Measurements from ENCODE around the gene PLXNB3. TPM values are rescaled to one million over a fixed set of nuclear protein-coding genes. Genes with fewer than 3 reads are reported as not detected.

Gene PLXNB3
- total RNA-seq, 1 experiment from 2014 or later: 5.0 TPM

DNA sequence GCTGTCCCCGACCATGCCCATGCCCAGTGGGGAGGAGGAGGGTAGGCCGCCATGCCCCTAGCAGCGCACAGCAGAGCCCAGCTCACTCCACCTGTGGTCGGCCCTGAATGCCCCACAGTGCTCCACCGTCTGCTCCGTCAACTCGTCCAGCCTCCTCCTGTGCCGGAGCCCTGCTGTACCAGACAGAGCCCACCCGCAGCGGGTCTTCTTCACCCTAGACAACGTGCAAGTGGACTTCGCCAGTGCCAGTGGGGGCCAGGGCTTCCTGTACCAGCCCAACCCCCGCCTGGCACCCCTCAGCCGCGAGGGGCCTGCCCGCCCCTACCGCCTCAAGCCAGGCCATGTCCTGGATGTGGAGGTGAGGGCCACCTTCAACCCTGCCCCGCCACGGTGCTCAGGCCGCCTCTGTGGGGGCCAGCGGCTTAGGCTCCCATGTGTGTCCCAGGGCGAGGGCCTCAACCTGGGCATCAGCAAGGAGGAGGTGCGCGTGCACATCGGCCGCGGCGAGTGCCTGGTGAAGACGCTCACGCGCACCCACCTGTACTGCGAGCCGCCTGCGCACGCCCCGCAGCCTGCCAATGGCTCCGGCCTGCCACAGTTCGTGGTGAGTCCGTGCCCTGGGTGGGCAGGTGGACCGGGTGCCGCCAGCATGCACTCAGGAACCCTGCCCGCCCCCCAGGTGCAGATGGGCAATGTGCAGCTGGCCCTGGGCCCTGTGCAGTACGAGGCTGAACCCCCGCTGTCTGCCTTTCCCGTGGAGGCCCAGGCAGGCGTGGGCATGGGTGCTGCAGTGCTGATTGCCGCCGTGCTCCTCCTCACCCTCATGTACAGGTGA, 9.9 kb downstream of the PLXNB3 start:
- no peak for DNase-seq (ENCODE audit: low read depth)

DNA sequence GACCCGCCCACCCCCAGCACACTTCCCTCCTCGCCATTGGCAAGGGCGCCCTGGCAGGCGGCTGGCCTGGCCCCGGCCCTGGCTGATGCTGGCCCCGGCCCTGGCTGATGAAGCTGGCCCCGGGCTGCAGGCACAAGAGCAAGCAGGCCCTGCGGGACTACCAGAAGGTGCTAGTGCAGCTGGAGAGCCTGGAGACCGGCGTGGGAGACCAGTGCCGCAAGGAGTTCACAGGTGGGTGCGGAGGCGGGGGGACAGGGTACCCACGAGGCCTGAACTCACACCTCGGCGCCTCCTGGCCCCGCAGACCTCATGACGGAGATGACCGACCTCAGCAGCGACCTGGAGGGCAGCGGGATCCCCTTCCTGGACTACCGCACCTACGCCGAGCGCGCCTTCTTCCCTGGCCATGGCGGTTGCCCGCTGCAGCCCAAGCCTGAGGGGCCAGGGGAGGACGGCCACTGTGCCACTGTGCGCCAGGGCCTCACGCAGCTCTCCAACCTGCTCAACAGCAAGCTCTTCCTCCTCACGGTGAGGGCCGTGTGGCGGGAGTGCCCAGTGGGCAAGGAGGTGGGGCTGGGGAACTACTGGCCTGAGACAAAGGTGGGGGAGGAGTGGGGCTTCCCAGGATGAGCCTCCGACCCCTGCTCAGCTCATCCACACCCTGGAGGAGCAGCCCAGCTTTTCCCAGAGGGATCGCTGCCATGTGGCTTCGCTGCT, 10.7 kb downstream of the PLXNB3 start:
- no peak for DNase-seq (ENCODE audit: low read depth)

DNA sequence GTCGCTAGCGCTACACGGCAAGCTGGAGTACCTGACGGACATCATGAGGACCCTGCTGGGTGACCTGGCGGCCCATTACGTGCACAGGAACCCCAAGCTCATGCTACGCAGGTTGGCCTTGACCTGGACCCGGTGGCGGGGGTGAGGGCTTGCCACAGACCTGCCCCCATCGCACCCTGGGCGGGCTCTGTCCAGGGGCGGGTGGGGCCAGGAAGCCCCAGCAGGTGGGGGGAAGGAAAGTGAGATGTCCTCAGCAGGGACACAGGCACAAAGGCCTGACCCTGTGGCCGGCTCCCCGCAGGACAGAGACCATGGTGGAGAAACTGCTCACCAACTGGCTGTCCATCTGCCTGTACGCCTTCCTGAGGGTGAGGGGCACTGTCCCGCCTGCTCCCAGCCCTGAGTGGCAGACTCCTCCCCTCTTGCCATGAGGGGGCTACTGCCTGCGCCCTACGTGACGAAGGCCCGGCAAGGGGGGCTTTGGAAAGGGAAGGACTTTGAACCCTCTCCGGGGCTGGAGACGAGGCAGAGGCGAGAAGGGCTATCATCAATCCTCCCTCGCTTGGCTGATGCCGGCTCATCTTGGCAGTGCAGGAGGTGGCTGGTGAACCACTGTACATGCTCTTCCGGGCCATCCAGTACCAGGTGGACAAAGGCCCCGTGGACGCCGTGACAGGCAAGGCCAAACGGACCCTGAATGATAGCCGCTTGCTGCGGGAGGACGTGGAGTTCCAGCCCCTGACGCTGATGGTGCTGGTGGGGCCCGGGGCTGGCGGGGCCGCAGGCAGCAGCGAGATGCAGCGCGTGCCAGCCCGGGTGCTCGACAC, 11.5 kb downstream of the PLXNB3 start:
- no peak for DNase-seq (ENCODE audit: low read depth)

DNA sequence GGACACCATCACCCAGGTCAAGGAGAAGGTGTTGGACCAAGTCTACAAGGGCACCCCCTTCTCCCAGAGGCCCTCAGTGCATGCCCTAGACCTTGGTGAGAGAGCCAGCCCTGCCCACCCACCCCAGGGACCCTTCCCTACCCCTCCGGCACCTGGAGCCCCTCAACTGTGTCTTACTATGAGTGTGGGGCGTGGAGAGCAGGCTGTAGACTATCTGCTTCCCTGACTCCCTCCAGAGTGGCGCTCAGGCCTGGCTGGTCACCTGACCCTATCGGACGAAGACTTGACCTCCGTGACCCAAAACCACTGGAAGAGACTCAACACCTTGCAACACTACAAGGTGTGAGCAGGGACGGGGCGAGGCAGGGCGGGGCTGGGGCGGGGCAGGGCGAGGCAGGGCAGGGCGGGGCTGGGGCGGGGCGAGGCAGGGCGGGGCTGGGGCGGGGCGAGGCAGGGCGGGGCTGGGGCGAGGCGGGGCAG, 12.1 kb downstream of the PLXNB3 start:
- no peak for DNase-seq (ENCODE audit: low read depth)

DNA sequence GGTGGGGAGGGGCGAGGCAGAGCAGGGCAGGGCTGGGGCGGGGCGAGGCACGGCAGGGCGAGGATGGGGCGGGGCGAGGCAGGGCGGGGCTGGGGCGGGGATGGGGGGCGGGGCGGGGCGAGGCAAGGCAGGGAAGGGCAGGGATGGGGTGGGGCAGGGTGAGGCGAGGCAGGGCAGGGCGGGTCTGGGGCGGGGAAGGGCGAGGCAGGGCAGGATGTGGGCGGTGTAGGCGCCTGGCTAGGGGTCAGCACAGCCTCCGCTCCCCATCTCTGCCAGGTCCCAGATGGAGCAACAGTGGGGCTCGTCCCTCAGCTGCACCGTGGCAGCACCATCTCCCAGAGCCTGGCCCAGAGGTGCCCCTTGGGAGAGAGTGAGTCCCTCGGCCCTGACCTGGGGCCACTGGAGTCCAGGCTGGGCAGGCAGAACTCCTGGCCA, 12.6 kb downstream of the PLXNB3 start:
- no peak for DNase-seq (ENCODE audit: low read depth)

DNA sequence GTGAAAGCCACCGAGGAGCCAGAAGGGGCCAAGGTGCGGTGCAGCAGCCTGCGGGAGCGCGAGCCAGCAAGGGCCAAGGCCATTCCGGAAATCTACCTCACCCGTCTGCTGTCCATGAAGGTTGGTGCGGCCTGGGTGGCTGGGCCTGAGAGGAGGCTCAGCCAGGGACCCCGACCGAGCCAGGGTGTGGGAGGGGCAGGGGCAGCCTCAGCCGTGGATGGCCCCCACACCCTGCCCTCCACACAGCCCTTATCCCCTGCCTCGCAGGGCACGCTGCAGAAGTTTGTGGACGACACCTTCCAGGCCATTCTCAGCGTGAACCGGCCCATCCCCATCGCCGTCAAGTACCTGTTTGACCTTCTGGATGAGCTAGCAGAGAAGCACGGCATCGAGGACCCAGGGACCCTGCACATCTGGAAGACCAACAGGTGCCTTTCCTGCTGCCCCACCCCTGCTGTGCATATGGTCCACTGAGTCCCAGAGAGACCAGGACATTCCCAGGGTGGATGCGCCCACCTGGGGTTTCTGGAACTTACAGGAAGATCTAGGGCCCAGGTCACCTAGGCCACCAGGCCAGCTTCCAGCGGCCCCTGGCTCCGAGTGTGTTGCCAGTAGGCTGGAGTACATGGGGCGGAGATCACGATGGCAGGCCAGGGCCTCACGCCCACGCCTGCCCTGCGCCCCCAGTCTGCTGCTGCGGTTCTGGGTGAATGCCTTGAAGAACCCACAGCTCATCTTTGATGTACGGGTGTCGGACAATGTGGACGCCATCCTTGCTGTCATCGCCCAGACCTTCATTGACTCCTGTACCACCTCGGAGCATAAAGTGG, 13.4 kb downstream of the PLXNB3 start:
- no peak for DNase-seq (ENCODE audit: low read depth)

DNA sequence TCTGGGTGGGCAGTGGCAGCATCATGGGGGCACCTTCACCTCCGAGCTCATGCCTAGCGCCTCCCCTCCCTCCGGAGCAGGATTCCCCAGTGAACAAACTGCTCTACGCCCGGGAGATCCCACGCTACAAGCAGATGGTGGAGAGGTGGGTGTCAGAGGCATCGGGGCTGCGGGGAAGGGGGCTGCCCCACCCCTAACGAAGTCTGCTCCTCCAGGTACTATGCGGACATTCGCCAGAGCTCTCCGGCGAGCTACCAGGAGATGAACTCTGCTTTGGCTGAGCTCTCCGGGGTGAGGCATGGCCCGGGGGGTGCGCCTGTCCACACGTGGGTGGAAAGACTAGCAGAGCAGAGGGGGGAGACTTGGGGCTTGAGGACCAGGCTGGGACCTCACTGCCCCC, 14.1 kb downstream of the PLXNB3 start:
- no peak for DNase-seq (ENCODE audit: low read depth)

DNA sequence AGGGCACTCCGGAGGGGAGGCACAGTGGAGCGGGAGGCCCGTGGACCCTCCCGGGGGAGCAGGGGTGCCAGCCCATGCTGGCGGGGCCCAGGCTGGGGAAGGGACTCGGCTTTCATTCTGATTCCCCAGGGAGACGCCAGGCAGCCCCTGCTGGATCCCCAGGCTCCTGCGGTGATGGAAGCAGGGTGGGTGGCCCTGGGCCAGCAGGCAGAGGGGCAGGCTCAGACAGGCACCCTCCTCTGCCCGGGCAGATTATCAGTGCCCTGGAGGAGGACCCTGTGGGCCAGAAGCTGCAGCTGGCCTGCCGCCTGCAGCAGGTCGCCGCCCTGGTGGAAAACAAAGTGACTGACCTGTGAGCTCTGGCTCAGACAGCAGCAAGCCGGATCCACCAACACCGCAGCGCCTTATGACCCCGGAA, 14.6 kb downstream of the PLXNB3 start:
- no peak for DNase-seq (ENCODE audit: low read depth)

DNA sequence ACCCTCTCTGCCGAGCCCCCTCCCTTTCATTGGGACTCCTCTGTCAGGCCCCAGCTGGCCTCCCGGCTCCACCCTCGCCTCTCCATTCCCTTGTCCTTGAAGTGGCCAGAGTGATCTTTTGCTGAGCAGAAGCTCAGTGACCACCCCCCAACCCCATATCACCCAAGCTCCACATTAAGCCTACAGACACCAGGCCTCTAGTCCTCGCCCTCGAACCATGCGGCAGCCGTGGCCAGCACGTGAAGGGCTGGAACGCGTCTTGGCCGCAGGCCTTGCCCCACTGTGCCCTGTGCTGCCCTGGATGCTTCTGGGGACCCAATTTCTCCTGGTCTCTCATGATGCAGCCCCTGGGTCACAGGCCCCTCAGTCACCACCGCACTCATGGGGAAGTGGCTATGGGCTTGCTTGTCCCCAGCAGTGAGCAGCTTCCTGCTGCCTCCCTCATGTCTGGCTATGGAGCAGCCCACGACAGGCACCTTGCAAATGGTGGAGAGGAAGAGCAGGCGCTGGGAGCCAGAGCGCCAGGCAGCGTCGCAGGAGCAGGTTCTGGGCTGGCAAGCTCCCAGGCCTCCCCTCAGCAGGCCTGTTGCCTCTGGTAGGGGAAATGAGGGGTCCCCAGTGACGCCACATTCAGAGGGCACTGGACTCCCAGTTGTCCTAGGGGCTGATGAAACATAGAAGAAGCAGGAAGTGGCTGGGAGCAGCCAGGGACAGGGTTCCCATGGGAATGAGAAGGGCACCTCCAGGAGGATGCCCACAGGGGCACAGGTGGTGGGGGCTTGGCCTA, 16.0 kb downstream of the PLXNB3 start:
- DNase-seq (ENCODE audit: low read depth): no peak

DNA sequence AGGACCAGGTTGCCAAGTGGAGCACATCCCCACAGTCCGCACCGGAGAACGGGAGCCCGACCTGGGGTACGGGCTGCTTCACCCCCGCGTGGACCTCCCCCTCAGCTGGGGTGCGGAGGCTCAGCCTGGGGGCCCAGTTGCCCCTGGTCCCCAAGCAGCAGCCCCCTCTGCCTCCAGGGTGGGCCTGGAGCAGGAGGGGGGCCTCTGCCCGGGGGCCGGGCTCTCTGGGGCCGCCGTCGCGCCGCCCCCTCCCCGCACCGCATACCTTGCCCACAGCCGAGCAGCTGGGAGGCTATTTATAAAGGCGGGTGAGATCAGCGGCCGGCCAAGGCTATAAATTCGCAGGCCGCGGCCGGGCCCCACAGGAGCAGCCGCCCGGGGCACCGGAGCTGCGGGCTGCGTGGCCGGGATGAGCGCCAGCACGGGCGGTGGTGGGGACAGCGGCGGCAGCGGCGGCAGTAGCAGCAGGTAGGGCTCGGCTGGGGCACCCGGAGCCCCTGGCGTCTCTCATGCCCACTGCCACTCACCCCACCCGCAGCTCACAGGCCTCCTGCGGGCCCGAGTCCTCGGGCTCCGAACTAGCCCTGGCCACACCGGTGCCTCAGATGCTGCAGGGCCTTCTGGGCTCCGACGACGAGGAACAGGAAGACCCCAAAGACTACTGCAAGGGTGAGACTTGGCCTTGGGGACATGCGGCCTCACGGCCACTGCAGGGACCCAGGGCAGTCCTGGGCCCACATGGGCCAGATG, 16.8 kb downstream of the PLXNB3 start, which contains the start of gene SRPK3:
Gene SRPK3, plus strand, starts transcription at position 364 of the 750 bp plus-strand sequence. Its CDS starts 46 bp downstream, at position 410.
- peak; percentile 28 for DNase-seq (ENCODE audit: low read depth)

DNA sequence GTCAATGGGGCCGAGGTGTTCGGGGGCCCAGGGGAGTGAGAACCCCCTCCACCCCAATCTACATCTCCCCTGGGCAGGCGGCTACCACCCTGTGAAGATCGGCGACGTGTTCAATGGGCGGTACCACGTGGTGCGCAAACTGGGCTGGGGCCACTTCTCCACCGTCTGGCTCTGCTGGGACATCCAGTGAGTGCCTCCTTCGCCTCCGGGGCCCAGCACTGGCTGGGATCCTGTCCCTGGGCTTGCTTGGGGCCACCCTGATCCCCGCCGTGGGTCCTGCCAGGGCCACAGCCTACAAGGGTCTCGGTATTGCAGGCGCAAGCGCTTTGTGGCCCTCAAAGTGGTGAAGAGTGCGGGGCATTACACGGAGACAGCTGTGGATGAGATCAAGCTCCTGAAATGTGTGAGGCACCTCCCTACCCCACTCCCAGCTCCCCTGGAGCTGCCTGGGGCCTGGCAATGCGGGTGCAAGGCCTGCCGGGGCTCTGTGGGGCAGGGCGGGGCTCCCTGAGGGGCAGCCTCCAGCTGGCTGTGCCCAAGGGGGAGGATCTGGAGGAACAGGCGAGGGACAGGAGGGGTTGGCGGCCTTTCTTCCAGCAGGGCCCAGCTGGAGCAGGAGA, 17.5 kb downstream of the PLXNB3 start:
- peak; percentile 17 for DNase-seq (ENCODE audit: low read depth)

DNA sequence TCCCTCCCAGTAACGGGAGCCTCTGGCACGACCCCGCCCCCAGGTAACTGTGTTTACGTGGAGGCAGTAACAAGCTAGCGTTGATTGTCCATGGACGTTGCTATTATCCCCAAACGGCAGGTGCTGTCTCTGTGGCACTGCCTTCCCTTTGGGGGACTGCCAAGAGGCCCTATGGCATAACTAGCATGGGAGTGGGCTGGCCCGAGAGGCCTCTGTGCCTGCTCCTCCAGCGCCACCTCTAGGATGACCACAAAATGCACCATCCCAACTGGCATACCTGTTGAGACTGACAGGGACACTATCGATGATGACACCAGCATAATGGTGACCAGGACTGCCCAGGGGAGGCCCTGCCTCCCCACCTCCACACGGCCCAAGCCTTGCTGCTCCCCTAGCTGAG, 18.3 kb downstream of the PLXNB3 start:
- DNase-seq (ENCODE audit: low read depth): peak; percentile 16

DNA sequence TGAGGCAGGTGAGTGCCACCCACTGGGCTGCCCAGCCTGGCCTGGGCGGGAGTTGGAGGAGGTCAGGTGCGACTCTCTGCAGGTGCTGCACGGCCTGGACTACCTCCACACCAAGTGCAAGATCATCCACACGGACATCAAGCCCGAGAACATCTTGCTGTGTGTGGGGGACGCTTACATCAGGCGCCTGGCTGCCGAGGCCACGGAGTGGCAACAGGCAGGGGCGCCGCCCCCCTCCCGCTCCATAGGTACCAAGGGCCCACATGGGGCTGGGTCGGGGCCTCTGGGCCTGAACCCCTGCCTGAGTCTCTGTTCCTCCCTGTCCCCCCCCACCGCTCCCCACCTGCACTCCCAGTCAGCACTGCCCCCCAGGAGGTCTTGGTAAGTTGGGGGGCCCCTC, 18.8 kb downstream of the PLXNB3 start:
- no peak for DNase-seq (ENCODE audit: low read depth)

DNA sequence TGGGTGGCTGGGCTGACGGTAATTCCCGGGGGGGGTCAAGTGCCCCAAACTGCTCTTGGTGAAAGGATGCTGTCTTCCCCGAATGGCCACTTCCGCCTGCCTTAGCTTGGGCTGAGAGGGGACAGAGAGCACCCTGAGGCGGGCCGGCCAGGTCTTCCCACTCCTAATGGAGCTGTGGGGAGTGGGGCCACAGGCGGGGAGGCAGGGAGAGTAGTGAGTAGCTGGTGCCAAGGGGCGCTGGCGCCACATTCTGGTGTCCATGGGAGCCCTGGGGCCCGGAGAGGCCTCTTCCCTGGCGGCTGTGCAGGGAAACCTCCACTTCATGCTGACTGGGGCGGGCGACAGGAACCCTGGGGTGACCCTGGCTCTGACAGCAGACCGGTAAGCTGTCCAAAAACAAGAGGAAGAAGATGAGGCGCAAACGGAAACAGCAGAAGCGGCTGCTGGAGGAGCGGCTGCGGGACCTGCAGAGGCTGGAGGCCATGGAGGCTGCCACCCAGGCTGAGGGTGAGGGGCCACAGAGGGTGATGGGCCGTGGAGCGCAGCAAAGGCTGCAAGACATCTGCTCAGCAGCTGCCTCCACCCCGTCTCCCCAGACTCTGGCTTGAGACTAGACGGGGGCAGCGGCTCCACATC, 19.4 kb downstream of the PLXNB3 start:
- DNase-seq (ENCODE audit: low read depth): no peak

DNA sequence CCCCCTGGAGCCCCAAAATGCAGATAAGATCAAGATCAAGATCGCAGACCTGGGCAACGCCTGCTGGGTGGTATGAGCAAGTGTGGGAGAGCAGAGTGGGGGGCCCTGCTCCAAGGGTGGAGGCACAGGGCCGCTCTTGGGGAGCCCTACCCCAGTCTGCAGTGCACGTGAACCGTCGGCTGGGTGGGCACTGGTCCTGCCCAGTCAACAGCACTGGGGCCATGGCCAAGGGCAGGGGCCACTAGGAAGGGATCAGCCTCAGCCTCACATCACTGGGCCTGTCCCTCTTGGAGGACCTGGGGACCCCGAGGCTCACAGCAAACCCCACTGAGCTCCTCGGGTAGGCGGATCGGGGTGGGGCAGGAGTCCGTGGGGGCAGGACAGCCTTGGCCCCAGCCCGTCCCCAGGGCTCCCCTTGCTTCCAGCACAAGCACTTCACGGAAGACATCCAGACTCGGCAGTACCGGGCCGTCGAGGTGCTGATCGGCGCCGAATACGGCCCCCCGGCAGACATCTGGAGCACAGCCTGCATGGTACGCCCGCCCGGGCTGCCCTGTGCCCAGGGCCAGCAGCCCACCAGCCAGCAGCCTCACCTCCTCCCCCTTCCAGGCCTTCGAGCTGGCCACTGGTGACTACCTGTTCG, 20.4 kb downstream of the PLXNB3 start:
- DNase-seq (ENCODE audit: low read depth): no peak

DNA sequence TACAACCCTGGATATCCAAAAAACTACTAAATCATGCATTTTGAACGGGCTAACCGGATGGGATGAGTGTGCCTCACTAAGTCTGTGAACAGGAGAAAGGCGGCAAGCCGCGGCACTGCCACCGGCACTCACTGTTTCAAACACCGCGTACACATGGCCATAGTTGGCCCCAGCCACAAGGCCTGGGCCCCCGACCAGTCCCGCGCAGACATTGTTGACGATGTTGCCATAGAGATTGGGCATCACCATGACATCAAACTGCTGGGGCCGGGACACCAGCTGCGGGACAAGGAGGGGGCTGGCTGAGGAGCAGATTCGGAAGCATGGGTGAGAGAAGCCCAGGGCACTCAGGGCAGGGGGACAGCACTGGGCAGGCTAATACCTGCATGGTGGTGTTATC, 22.6 kb downstream of the PLXNB3 start:
- DNase-seq (ENCODE audit: low read depth): no peak

DNA sequence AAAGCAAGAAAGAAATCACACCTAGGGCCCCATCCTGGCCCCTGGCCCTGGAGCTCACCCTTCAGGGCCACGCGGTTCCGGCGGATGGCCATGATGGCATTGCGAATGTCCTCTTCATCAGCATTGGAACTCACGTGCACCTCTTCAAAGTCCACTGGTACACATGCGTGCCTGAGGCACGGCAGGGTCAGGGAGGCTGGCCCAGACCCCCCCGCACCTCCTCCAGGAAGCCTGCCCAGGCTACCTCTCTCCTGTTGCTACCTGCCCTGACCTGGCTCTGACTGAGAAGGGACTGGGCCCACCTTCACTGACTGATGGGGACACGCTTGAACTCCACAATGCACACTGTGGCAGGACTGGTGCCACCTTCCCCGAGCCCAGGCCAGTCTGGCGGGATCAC, 25.6 kb downstream of the PLXNB3 start:
- no peak for DNase-seq (ENCODE audit: low read depth)
